Measurements from ENCODE around the gene POMT2.

Gene POMT2

DNA sequence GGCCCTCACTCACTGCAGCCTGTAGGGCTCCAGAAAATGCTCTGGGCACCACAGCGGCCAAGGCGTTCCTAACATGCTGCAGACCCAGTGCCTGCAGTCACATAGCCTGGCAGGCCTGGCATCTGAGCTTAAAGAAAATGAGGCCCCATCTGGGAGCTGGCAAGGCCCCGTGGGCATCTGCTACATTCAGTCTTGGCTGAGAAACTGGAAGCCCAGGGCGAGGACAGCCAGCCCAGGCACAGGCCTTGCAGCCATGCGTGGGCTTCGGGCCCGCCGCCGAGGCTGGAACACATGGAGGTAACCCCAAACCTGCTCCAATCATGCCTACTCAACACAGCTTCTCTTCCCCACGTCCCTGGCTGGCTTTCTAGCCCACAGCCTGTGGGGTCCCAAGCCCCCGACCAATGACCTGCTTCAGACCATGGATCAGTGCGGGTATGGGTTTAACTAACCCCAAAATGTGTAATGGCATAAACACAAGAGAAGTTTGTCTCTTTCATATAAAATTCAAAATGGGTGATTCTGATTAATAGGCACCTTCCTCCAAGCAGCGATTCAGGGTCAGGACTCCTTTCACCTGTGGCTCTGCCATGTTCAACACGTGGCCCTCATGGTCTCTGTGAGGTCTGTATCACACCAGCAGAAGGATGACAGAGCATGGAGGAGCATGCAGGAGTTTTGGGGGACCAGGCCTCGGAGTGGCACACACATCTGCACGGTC lies 56.1 kb downstream of the POMT2 start:
- no peak for DNase-seq

DNA sequence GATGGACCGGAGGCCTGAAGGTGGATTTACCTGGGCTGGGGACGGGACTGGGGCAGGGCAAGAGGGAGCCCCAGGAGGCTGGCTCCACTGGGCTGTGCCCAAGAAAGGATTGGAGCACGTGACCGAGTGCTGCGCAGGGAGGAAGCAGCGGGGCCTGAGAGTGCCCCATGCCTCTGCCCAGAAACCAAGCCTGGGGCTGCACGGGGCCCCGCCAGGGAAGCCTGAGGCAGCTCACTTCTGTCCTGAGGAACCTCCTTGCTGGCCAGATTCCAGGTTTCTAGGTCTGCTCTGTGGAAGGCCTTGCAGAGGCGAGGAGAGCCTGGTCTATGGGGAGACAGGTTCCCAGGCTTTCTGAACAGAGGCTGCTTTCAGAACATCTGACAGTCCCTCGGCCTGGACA lies 60.1 kb downstream of the POMT2 start:
- DNase-seq = no peak

DNA sequence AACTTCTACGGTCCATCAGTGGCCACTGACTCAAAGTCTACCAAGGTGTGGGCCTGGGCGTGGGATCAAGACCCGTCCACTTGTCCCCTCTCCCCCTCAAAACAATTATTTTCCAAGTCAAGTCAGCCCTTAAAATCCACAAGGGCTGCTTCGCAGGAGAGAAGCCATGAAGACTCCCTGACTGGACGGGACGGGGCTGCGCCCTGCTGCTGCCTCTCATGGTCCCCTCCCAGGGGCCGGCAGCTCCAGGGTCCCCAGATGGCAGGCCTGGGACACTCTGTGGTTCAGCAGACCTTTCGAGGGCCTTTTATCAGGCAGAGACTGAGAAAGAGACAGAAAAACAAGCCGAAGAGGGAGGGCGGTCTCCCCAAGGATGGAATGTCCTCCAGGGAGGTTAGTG lies 60.5 kb downstream of the POMT2 start:
- DNase-seq = no peak

GRCh38 chr14:77259025-77259715 lies 61.5 kb downstream of the POMT2 start:
- no peak for DNase-seq

DNA sequence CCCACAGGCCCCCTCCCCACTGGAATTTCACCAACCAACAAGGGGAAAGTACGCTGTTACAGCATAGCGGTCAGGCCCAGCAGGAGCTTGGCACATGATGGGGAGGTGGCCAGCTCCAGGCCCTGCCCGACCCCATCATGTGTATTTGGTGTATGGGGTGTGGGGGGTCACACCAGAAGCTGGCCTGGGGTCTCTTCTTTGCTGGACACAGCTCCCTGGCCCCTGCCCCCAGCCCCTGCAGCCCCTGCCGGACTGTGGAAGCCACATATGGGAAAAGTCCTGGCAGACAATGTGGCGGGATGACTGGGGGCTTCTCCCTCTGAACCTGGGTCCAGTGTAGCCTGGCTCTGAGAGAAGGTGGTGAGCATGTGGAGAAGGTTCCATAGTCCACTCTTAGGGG lies 62.1 kb downstream of the POMT2 start:
- DNase-seq = no peak

GRCh38 chr14:77257700-77258099 lies 63.0 kb downstream of the POMT2 start:
- DNase-seq = no peak

DNA sequence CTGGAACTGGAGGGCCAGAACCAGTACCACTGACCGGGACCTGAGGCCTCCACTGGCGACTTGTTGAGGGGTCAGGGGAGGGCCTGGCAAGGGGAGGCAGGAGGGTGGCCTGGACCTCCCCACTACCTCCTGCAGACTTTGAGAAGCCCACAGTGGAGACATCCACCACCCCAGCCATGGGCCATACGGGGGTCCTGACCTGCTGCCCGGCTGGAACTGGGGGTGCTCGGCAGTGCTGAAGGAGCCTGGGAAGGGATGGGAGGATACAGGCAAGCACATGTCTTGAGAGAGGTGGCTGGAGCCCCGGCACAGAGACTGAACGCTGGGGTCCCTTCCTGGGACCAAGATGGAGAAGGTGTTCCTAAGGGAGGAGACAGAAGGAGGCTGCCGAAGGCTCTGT lies 64.0 kb downstream of the POMT2 start:
- no peak for DNase-seq

DNA sequence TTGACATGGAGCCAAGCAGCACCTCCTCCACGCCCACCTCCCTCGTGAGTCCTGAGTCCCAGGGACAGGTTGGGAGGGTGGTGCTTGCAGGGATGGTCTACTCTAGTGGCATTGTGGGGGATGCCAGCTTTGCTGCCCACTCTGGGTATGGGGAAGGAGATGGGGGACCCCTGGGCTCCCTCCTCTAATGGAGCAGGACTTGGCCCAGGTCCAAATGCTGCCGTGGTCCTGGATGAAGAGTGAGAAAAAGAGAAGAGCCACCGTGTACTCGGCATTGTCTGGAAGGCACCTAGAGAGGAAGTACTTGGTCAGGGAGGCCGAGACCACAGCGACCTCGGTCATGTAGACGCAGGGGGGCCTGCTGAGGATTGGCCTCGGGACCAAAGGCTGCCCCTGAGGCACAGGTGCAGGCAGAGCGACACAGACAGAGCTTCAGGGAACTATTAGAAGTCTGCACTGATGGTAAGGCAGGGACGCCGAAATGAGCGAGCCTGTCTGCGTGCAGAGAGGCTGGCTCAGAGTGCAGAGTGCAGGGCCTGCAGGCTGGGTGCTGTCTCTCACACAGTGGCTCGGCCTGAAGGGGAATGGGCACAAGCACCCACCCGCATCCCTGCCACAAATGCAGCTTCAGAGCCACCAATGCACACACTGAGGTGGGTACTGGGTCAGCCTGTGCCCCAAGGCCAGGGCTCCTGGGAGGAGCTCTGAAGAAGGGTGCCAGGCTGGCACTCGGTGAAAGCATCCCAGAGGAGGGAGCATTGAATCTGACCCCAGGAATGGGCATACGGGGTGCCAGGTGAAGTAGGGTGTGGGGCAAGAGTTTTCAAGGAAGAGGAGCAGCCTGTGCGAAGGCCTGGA lies 67.1 kb downstream of the POMT2 start:
- no peak for DNase-seq

DNA sequence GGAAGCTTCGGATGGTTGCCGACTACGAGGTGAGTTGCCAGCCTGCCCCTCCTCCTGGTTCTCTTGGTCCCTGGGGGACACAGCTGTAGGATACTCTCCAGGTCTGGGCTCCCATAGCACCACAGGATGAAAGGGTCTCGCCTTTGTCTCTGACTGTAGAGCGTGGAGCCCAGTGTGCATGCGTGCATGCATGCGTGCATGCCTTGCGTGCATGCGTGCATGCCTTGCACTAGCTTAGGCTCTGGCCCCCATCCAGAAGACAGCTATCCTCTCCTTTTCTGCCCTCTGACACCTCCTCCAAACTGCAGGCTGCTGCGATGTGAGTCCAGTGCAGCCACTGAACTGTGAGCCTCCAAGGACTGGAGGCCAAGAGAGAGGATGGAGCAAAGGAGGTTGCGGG lies 68.8 kb downstream of the POMT2 start:
- no peak for DNase-seq

- DNase-seq = no peak
Measured at GRCh38 chr14:77250927-77251326, 69.8 kb downstream of the POMT2 start.

DNA sequence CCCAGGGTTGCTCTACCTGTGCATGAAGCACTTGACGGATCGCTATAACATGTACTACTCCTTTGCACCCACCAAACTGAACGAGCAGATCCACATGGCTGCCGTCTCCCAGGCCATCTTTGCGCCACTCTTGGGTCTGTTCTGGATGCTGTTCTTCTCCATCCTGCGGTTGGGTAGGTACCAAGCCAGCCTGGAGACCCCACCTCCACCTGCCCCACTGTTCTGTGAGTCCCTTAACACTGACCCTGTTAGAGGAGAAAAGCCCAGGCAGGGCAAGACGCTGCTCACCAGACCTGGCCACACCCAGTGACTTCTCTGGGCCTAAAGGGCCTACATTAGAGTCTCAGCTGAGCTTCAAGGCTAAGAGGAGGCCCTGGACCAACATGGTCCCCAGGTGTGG lies 71.4 kb downstream of the POMT2 start:
- DNase-seq = no peak

GRCh38 chr14:77248666-77249065 lies 72.0 kb downstream of the POMT2 start:
- no peak for DNase-seq

DNA sequence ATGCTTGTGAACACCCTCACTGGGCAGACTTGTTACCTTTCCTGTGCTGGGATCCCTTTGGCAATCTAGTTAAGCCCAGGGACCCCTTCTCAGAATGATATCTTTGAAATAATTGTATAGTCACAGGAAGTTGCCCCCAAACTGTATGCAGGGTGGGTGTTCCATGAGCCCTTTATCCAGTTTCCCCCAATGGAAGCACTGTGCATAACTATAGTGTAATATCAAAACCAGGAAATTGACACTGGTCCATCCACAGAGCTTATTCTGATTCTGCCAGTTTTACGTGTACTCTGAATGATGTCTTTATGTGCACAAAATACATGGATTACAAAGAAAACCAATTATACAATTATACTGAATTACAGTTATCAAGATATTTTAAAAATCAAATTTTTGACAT lies 73.9 kb downstream of the POMT2 start:
- DNase-seq = no peak

- no peak for DNase-seq
Measured at GRCh38 chr14:77245820-77246219, 74.9 kb downstream of the POMT2 start.

GRCh38 chr14:77243853-77244252 lies 76.8 kb downstream of the POMT2 start:
- DNase-seq = no peak

DNA sequence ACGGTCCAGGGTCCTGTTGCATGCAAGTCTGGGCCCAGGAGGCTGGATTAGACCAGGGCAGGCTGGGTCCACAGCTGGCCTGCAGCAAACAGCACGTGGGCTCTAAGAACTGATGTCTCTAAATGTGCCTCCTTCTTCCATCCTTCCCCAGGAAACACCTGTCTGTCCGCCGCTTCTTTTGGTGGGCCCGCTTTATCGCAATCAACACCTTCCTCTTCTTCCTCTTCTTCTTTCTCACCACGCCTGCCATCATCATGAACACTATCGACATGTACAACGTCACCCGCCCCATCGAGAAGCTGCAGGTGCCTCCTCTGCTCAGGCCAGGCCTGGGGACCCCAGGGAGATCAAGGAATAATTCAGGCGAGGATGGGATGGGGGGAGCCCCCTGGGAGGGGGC lies 77.9 kb downstream of the POMT2 start:
- DNase-seq = no peak

GRCh38 chr14:77241955-77242354 lies 78.7 kb downstream of the POMT2 start:
- DNase-seq = no peak

- no peak for DNase-seq
Measured at GRCh38 chr14:77240336-77240915, 80.3 kb downstream of the POMT2 start.

GRCh38 chr14:77239412-77239811 lies 81.3 kb downstream of the POMT2 start:
- no peak for DNase-seq

GRCh38 chr14:77238996-77239395 lies 81.7 kb downstream of the POMT2 start:
- no peak for DNase-seq

GRCh38 chr14:77238356-77238755 lies 82.3 kb downstream of the POMT2 start:
- DNase-seq = no peak

GRCh38 chr14:77236814-77237213 lies 83.9 kb downstream of the POMT2 start:
- DNase-seq = no peak

DNA sequence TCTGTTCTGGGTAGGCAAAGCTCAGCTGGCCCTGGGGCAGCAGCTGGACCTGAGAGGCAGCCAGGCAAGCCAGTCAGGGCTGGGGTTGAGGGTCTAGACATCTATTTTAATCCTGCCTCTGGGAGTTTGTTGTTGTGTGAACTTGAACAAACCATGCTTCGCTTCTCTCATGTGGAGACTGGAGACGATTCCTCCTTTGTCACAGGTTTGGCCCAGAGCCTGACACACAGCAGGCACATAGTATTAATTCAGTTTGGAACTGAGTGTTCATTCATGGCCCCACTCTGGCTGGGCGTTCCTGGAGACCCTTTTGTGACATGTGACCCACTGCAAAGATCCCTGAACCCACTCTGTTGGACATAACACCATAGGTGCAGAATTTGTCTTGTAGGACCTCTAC lies 89.0 kb downstream of the POMT2 start:
- no peak for DNase-seq

- DNase-seq = peak; percentile 26
Measured at GRCh38 chr14:77230914-77231313, 89.8 kb downstream of the POMT2 start.
